Neural progenitor cell (in vitro differentiated cells): ENCODE measurements around the gene PHF3. TPM values are rescaled to one million over a fixed set of nuclear protein-coding genes. Genes with fewer than 3 reads are reported as not detected.

Experiments
- DNase-seq: peaks from one replicate; pipeline ENCODE4 v3.0.0-alpha.2; 2016; ENCODE audit warnings: low spot score
- H2AFZ ChIP-seq: fragments of 200-600 bp; sonication (generic); replicated peaks from 2 replicates; pipeline ENCODE4 v1.6.1; 2016; ENCODE audit warnings: antibody characterized with exemption
- H3F3A ChIP-seq: fragments of 200-600 bp; sonication (generic); 2 replicates; pipeline ENCODE4 v1.6.1; 2016; ENCODE audit warnings: antibody characterized with exemption, low read depth
- H3K27ac ChIP-seq: fragments of 200-600 bp; sonication (generic); 2 replicates; pipeline ENCODE4 v1.5.1; 2016; ENCODE audit warnings: mild to moderate bottlenecking
- H3K27me3 ChIP-seq: fragments of 200-600 bp; sonication (generic); 2 replicates; pipeline ENCODE4 v1.6.1; 2016; ENCODE audit warnings: mild to moderate bottlenecking, moderate library complexity
- H3K36me3 ChIP-seq: fragments of 200-600 bp; sonication (generic); 2 replicates; pipeline ENCODE4 v1.5.1; 2016
- H3K4me1 ChIP-seq: fragments of 200-600 bp; sonication (generic); 2 replicates; pipeline ENCODE4 v1.6.1; 2016; ENCODE audit warnings: mixed run types
- H3K4me2 ChIP-seq: fragments of 200-600 bp; sonication (generic); 2 replicates; pipeline ENCODE4 v1.6.1; 2016
- H3K4me3 ChIP-seq: fragments of 200-600 bp; sonication (generic); 2 replicates; pipeline ENCODE4 v1.5.1; 2016
- H3K79me2 ChIP-seq: fragments of 200-600 bp; sonication (generic); 2 replicates; pipeline ENCODE4 v1.6.1; 2016; ENCODE audit warnings: low read depth
- H3K9ac ChIP-seq: fragments of 200-600 bp; sonication (generic); 2 replicates; pipeline ENCODE4 v1.6.1; 2016
- H3K9me3 ChIP-seq: fragments of 200-600 bp; sonication (generic); 2 replicates; pipeline ENCODE4 v1.5.1; 2016; ENCODE audit warnings: low read depth
- H4K20me1 ChIP-seq: fragments of 200-600 bp; sonication (generic); 2 replicates; pipeline ENCODE4 v1.6.1; 2016; ENCODE audit warnings: low read depth
- H3K27ac Mint-ChIP-seq: 3 replicates; pipeline ENCODE4 v1.8.0; 2021; ENCODE audit warnings: mixed read lengths
- H3K27me3 Mint-ChIP-seq: 2 replicates; pipeline ENCODE4 v1.8.0; 2022; ENCODE audit warnings: low read depth, mild to moderate bottlenecking, inconsistent platforms, moderate library complexity, mixed read lengths; ENCODE audit not compliant: insufficient read depth
- H3K36me3 Mint-ChIP-seq: 3 replicates; pipeline ENCODE4 v1.8.0; 2021; ENCODE audit warnings: mixed read lengths
- H3K4me1 Mint-ChIP-seq: 3 replicates; pipeline ENCODE4 v1.8.0; 2021; ENCODE audit warnings: mixed read lengths
- H3K4me3 Mint-ChIP-seq: 3 replicates; pipeline ENCODE4 v1.8.0; 2021; ENCODE audit warnings: mild to moderate bottlenecking, moderate library complexity, mixed read lengths
- H3K9me3 Mint-ChIP-seq: 3 replicates; pipeline ENCODE4 v1.8.0; 2020; ENCODE audit warnings: mixed read lengths
- EZH2 ChIP-seq: fragments of 200-600 bp; sonication (generic); IDR thresholded peaks from 2 replicates; pipeline ENCODE4 v1.6.1; 2017; ENCODE audit warnings: antibody characterized with exemption, mild to moderate bottlenecking, moderate library complexity
- EZH2phosphoT487 ChIP-seq: fragments of 200-600 bp; sonication (generic); IDR thresholded peaks from 2 replicates; pipeline ENCODE4 v1.6.1; 2017; ENCODE audit warnings: antibody characterized with exemption
- total RNA-seq: library from RNA; depleted of rRNA; stranded (reverse); fragments of >200 nt; gene quantifications from 2 replicates; pipeline ENCODE4 v1.2.3, GENCODE V29; 2015; ENCODE audit warnings: low replicate concordance
- TF ChIP-seq, protein P1 (sequence below): fragments of 200-600 bp; sonication (generic); IDR thresholded peaks from 2 replicates; pipeline ENCODE4 v1.5.1; 2017; ENCODE audit warnings: antibody characterized with exemption, mild to moderate bottlenecking

PHF3 gene
- total RNA-seq, 1 donor from 2014 or later = 100 TPM

DNA sequence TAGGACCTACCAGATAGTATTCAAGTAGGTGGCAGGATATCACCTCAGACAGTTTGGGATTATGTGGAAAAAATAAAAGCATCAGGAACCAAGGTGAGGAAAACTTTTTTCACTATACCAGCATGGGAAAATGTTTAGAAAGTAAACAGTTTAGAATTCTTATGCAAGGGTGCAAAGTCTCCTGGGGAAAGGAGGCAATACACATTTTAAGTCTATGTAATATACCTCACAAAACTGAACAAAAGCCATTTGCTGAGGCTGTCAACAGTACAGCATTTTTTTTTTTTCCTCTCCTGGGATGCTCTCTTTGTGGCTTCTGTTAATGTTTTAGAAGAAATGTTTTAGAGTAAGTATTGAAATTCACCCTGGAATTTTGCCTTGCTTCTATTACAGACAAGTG lies 73.5 kb downstream of the PHF3 start:
- H3K4me3 ChIP-seq = no peak overlapping the region
- no peak for TF ChIP-seq EZH2
- TF ChIP-seq, protein P1, sequence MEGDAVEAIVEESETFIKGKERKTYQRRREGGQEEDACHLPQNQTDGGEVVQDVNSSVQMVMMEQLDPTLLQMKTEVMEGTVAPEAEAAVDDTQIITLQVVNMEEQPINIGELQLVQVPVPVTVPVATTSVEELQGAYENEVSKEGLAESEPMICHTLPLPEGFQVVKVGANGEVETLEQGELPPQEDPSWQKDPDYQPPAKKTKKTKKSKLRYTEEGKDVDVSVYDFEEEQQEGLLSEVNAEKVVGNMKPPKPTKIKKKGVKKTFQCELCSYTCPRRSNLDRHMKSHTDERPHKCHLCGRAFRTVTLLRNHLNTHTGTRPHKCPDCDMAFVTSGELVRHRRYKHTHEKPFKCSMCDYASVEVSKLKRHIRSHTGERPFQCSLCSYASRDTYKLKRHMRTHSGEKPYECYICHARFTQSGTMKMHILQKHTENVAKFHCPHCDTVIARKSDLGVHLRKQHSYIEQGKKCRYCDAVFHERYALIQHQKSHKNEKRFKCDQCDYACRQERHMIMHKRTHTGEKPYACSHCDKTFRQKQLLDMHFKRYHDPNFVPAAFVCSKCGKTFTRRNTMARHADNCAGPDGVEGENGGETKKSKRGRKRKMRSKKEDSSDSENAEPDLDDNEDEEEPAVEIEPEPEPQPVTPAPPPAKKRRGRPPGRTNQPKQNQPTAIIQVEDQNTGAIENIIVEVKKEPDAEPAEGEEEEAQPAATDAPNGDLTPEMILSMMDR = no peak
- no peak for TF ChIP-seq EZH2phosphoT487
- H3K27me3 ChIP-seq = no peaks in the 10 kb centered on the region
- peaks cover 6% of the 10 kb centered on the region for H4K20me1 ChIP-seq
- no peak overlapping the region for H3K27ac Mint-ChIP-seq
- H3K9ac ChIP-seq = no peak overlapping the region
- H3K4me1 Mint-ChIP-seq = no peaks in the 10 kb centered on the region
- H3K27ac ChIP-seq = no peak overlapping the region
- no peak for DNase-seq
- H3K27me3 Mint-ChIP-seq = no peaks in the 10 kb centered on the region
- H3K36me3 ChIP-seq = peaks cover 39% of the 10 kb centered on the region
- no peaks in the 10 kb centered on the region for H3K4me1 ChIP-seq
- no peak overlapping the region for H2AFZ ChIP-seq
- peaks cover 55% of the 10 kb centered on the region for H3K36me3 Mint-ChIP-seq
- H3K79me2 ChIP-seq = no peaks in the 10 kb centered on the region
- H3K4me2 ChIP-seq = no peak overlapping the region
- H3K9me3 Mint-ChIP-seq = no peaks in the 10 kb centered on the region
- H3K4me3 Mint-ChIP-seq = no peak overlapping the region
- no peaks in the 10 kb centered on the region for H3F3A ChIP-seq
- H3K9me3 ChIP-seq = no peaks in the 10 kb centered on the region

DNA sequence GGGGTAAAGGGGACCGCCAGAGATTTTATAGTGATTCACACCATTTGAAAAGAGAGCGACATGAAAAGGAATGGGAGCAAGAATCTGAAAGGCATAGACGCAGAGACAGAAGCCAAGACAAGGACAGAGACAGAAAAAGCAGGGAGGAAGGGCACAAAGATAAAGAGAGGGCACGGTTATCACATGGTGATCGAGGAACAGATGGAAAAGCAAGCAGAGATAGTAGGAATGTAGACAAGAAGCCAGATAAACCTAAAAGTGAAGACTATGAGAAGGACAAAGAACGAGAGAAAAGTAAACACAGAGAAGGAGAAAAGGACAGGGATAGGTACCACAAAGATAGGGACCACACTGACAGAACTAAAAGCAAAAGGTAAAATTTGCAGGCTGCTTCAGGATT lies 77.7 kb downstream of the PHF3 start:
- Histone ChIP-seq H3F3A (no peaks in the 10 kb centered on the region), H3K4me2 (no peak overlapping the region), H4K20me1 (no peaks in the 10 kb centered on the region), H3K79me2 (no peaks in the 10 kb centered on the region), H3K27ac (no peak overlapping the region), H3K9me3 (no peaks in the 10 kb centered on the region), H3K4me3 (no peak overlapping the region), H3K4me1 (no peaks in the 10 kb centered on the region), H3K27me3 (no peaks in the 10 kb centered on the region), H3K9ac (no peak overlapping the region), H3K36me3 (peaks cover 34% of the 10 kb centered on the region), H2AFZ (no peak overlapping the region)
- H3K27me3 Mint-ChIP-seq = no peaks in the 10 kb centered on the region
- peaks cover 36% of the 10 kb centered on the region for H3K36me3 Mint-ChIP-seq
- H3K27ac Mint-ChIP-seq = no peak overlapping the region
- no peak overlapping the region for H3K4me3 Mint-ChIP-seq
- TF ChIP-seq EZH2phosphoT487 (no peak), EZH2 (no peak)
- TF ChIP-seq, protein P1 = no peak
- H3K9me3 Mint-ChIP-seq = no peaks in the 10 kb centered on the region
- no peak for DNase-seq
- H3K4me1 Mint-ChIP-seq = no peaks in the 10 kb centered on the region

DNA sequence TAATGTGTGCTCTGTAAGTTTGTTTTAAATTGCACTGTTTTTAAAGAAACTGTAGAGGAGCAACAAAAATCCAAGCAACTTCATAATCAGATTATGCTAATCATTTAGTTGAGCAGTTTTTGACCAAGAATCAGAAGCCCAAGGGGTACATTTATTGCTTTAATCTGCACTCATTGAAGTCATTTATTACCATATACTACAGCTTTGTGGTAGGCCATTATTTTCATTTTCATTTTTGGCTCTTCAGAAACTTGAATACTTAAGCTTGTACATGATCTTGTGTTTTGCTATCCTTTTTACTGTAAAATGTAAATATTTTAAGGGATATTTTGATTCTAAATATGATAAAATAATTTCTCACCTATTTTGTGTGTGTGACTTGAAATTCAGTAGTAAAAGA lies 78.5 kb downstream of the PHF3 start:
- H3K9me3 Mint-ChIP-seq = no peaks in the 10 kb centered on the region
- H3K4me1 ChIP-seq = no peaks in the 10 kb centered on the region
- H3K36me3 Mint-ChIP-seq = peaks cover 34% of the 10 kb centered on the region
- no peaks in the 10 kb centered on the region for H4K20me1 ChIP-seq
- no peak overlapping the region for H3K4me2 ChIP-seq
- H3K4me3 Mint-ChIP-seq = no peak overlapping the region
- no peaks in the 10 kb centered on the region for H3K27me3 Mint-ChIP-seq
- H3K4me1 Mint-ChIP-seq = no peaks in the 10 kb centered on the region
- H3K9me3 ChIP-seq = no peaks in the 10 kb centered on the region
- H3K9ac ChIP-seq = no peak overlapping the region
- H3K79me2 ChIP-seq = no peaks in the 10 kb centered on the region
- no peak for DNase-seq
- H3K4me3 ChIP-seq = no peak overlapping the region
- no peaks in the 10 kb centered on the region for H3K27me3 ChIP-seq
- TF ChIP-seq EZH2phosphoT487 = no peak
- TF ChIP-seq, protein P1 = no peak
- no peak for TF ChIP-seq EZH2
- no peak overlapping the region for H2AFZ ChIP-seq
- H3F3A ChIP-seq = no peaks in the 10 kb centered on the region
- peaks cover 29% of the 10 kb centered on the region for H3K36me3 ChIP-seq
- H3K27ac Mint-ChIP-seq = no peak overlapping the region
- no peak overlapping the region for H3K27ac ChIP-seq

DNA sequence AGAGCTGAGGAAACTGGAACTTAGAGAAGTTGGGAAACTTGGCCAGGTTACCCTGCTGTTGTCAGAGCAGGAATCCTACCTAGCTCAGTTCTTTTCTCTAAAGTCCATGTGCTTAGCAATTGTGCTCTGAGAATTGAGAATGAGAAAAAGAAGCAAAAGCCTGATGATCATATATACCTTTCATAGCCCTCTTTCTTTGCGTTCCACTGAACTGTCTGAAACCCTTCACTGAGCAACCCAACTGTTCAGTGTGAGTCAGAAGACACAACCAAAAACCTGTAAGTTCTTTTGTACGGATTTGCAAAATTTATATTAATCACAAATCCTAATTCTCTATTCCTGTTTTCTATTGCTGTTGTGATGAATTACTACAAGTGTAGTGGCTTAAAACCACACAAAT lies 80.6 kb downstream of the PHF3 start:
- Histone ChIP-seq H2AFZ (no peak overlapping the region), H3K9me3 (no peaks in the 10 kb centered on the region), H3K4me3 (no peak overlapping the region), H3K27ac (no peak overlapping the region), H3K36me3 (peaks cover 12% of the 10 kb centered on the region), H3K4me1 (no peaks in the 10 kb centered on the region), H3F3A (peaks cover under 1% of the 10 kb centered on the region), H3K79me2 (no peaks in the 10 kb centered on the region), H3K4me2 (no peak overlapping the region), H3K9ac (no peak overlapping the region), H4K20me1 (no peaks in the 10 kb centered on the region), H3K27me3 (no peaks in the 10 kb centered on the region)
- no peak for TF ChIP-seq EZH2phosphoT487
- TF ChIP-seq EZH2 = no peak
- TF ChIP-seq, protein P1 = no peak
- Mint-ChIP-seq H3K9me3 (no peaks in the 10 kb centered on the region), H3K27ac (no peak overlapping the region), H3K4me1 (no peaks in the 10 kb centered on the region), H3K27me3 (no peaks in the 10 kb centered on the region), H3K36me3 (peaks cover 23% of the 10 kb centered on the region), H3K4me3 (no peak overlapping the region)
- no peak for DNase-seq
